Measurements from ENCODE around the gene MTMR6. TPM values are rescaled to one million over a fixed set of nuclear protein-coding genes. Genes with fewer than 3 reads are reported as not detected.

The MTMR6 gene
- total RNA-seq, 1 experiment from 2014 or later = 10.8 TPM

GRCh38 chr13:25218019-25218418 is 69.3 kb downstream of the MTMR6 start:
- CTCF ChIA-PET = no interaction called here
- H4K20me1 ChIP-seq (ENCODE audit: insufficient read depth) = no peaks in the 10 kb centered on the region
- no peak overlapping the region for H3K4me3 ChIP-seq
- no peaks in the 10 kb centered on the region for H3K9me2 ChIP-seq (ENCODE audit: insufficient read depth)
- no peak overlapping the region for H2AFZ ChIP-seq
- H3K36me3 ChIP-seq (ENCODE audit: low read depth) = no peaks in the 10 kb centered on the region
- no peaks in the 10 kb centered on the region for H3F3A ChIP-seq (ENCODE audit: insufficient read depth, low read depth)
- H3K79me2 ChIP-seq (ENCODE audit: low read depth) = no peaks in the 10 kb centered on the region
- H3K9me3 ChIP-seq (ENCODE audit: insufficient read depth, low read depth) = 0 out of 2 replicates have a peak, but pooled peaks cover 2% of the 10 kb centered on the region
- no peak overlapping the region for H3K4me2 ChIP-seq
- BruUV-seq (replicated peaks) = no TSS peak
- POLR2A ChIA-PET (ENCODE audit: unreplicated experiment) = no interaction called here
- H3K27me3 ChIP-seq (ENCODE audit: insufficient read depth, low read depth) = peaks cover 82% of the 10 kb centered on the region
- no peak overlapping the region for H3K27ac ChIP-seq
- TF ChIP-seq EZH2 (IDR thresholded peaks at IDR 0.05; ENCODE audit: low read depth) = no peak
- TF ChIP-seq, protein P1, sequence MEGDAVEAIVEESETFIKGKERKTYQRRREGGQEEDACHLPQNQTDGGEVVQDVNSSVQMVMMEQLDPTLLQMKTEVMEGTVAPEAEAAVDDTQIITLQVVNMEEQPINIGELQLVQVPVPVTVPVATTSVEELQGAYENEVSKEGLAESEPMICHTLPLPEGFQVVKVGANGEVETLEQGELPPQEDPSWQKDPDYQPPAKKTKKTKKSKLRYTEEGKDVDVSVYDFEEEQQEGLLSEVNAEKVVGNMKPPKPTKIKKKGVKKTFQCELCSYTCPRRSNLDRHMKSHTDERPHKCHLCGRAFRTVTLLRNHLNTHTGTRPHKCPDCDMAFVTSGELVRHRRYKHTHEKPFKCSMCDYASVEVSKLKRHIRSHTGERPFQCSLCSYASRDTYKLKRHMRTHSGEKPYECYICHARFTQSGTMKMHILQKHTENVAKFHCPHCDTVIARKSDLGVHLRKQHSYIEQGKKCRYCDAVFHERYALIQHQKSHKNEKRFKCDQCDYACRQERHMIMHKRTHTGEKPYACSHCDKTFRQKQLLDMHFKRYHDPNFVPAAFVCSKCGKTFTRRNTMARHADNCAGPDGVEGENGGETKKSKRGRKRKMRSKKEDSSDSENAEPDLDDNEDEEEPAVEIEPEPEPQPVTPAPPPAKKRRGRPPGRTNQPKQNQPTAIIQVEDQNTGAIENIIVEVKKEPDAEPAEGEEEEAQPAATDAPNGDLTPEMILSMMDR (conservative IDR thresholded peaks at IDR 0.05) = no peak
- intact Hi-C loops (cut with micrococcal nuclease; ENCODE audit: unreplicated experiment) = no loop called here
- DNase-seq = no peak
- no peaks in the 10 kb centered on the region for H3K4me1 ChIP-seq (replicated peaks; ENCODE audit: insufficient read depth)

DNA sequence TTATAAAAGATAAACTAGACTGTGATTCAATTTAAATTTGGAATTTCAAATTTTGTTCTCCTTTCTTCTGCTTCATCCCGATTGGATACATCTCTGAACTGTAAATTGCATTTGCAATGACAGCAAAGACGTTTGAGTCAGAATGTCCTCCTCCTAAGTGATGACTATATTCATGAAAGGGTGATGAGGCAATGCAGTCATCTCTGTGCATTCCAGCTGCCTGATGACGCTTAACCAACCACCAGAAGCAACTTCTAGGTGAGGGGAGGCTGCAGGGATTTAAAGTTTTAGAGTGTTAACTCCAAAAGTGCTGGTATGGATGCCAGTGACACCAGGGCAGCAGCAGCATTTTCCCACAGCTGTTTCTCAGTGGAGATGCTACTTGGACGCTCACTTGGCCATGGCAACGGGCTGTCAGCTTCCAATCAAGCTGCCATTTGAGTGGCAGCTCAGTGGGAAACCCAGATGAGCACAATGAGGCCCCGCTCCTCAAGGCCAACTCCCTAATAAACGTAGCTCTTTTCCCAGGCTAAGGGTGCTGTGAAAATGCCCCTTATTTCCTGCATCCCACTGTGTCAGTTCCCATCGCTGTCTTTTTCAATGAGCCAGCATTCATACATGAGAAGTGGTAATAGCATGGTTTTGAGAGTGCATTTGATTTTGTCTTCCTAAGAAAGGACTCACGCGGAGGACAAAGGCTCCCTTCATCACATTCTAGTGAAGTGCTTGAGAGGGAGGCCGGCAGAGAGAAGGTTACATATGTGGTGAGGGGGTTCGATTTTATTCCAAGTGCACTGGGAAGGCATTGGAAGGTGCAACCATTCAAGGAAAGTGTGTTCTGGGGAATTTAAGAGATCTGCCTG is 70.0 kb downstream of the MTMR6 start:
- TF ChIP-seq, protein P1 (conservative IDR thresholded peaks at IDR 0.05) = no peak
- no peak for TF ChIP-seq EZH2 (IDR thresholded peaks at IDR 0.05; ENCODE audit: low read depth)
- ChIA-PET POLR2A (ENCODE audit: unreplicated experiment) (no interaction called here), CTCF (no interaction called here)

GRCh38 chr13:25215253-25215575 is 72.1 kb downstream of the MTMR6 start:
- POLR2A ChIA-PET (ENCODE audit: unreplicated experiment) = no interaction called here
- Histone ChIP-seq H3K36me3 (ENCODE audit: low read depth) (no peaks in the 10 kb centered on the region), H3F3A (ENCODE audit: insufficient read depth, low read depth) (no peaks in the 10 kb centered on the region), H3K79me2 (ENCODE audit: low read depth) (no peaks in the 10 kb centered on the region), H3K4me1 (replicated peaks; ENCODE audit: insufficient read depth) (no peaks in the 10 kb centered on the region), H3K27ac (no peak overlapping the region), H2AFZ (no peak overlapping the region), H3K9me3 (ENCODE audit: insufficient read depth, low read depth) (no peaks in the 10 kb centered on the region), H4K20me1 (ENCODE audit: insufficient read depth) (no peaks in the 10 kb centered on the region), H3K27me3 (ENCODE audit: insufficient read depth, low read depth) (peaks cover 81% of the 10 kb centered on the region), H3K4me2 (no peak overlapping the region), H3K9me2 (ENCODE audit: insufficient read depth) (no peaks in the 10 kb centered on the region), H3K4me3 (no peak overlapping the region)
- CTCF ChIA-PET = no interaction called here
- no peak for DNase-seq
- TF ChIP-seq, protein P1 (conservative IDR thresholded peaks at IDR 0.05) = no peak
- TF ChIP-seq EZH2 (IDR thresholded peaks at IDR 0.05; ENCODE audit: low read depth) = no peak
- intact Hi-C loops (cut with micrococcal nuclease; ENCODE audit: unreplicated experiment) = no loop called here
- no TSS peak for BruUV-seq (replicated peaks)

More for the DNA sequence above, 70.0 kb downstream of the MTMR6 start:
- Histone ChIP-seq H3K27me3 (ENCODE audit: insufficient read depth, low read depth) (peaks cover 82% of the 10 kb centered on the region), H3K36me3 (ENCODE audit: low read depth) (no peaks in the 10 kb centered on the region), H3K9me2 (ENCODE audit: insufficient read depth) (no peaks in the 10 kb centered on the region), H3K79me2 (ENCODE audit: low read depth) (no peaks in the 10 kb centered on the region), H3K4me2 (no peak overlapping the region), H3K4me1 (replicated peaks; ENCODE audit: insufficient read depth) (no peaks in the 10 kb centered on the region), H3K9me3 (ENCODE audit: insufficient read depth, low read depth) (0 out of 2 replicates have a peak, but pooled peaks cover 2% of the 10 kb centered on the region), H3F3A (ENCODE audit: insufficient read depth, low read depth) (no peaks in the 10 kb centered on the region), H4K20me1 (ENCODE audit: insufficient read depth) (no peaks in the 10 kb centered on the region), H2AFZ (no peak overlapping the region), H3K27ac (no peak overlapping the region), H3K4me3 (no peak overlapping the region)
- no peak for DNase-seq
- no TSS peak for BruUV-seq (replicated peaks)
- intact Hi-C loops (cut with micrococcal nuclease; ENCODE audit: unreplicated experiment) = no loop called here
